Suprapubic skin (tissue), 4 donors: ENCODE data around the gene ATXN7. TPM values are rescaled to one million over a fixed set of nuclear protein-coding genes. Genes with fewer than 3 reads are reported as not detected.

Experiments
- DNase-seq, 2 donors: peaks; one replicate each; pipeline ENCODE4 v3.0.0-alpha.2; 2019; ENCODE audit warnings: low spot score in 2 of 2
- H3K27ac ChIP-seq: fragments of 200-600 bp; sonication (generic); one replicate; pipeline ENCODE4 v1.5.1; 2019
- H3K27me3 ChIP-seq: fragments of 200-600 bp; sonication (generic); one replicate; pipeline ENCODE4 v1.5.1; 2019
- H3K36me3 ChIP-seq: fragments of 200-600 bp; sonication (generic); one replicate; pipeline ENCODE4 v1.5.1; 2019
- H3K4me1 ChIP-seq: fragments of 200-600 bp; sonication (generic); one replicate; pipeline ENCODE4 v1.5.1; 2019
- H3K4me3 ChIP-seq: fragments of 200-600 bp; sonication (generic); one replicate; pipeline ENCODE4 v1.5.1; 2019; ENCODE audit warnings: mild to moderate bottlenecking
- H3K9me3 ChIP-seq: fragments of 200-600 bp; sonication (generic); one replicate; pipeline ENCODE4 v1.5.1; 2019
- EP300 ChIP-seq: sonication (generic); formaldehyde crosslinking; IDR thresholded peaks from one replicate; pipeline ENCODE4 v1.6.1; 2017; ENCODE audit warnings: antibody characterized with exemption
- POLR2A ChIP-seq, 2 donors: fragments of 450-650 bp; IDR thresholded peaks; one replicate each; pipeline ENCODE4 v1.6.1; 2017; ENCODE audit warnings: antibody characterized with exemption in 2 of 2, mild to moderate bottlenecking in 2 of 2, moderate library complexity in 2 of 2
- POLR2AphosphoS5 ChIP-seq, 3 donors: sonication (generic); formaldehyde crosslinking; IDR thresholded peaks; one replicate each; pipeline ENCODE4 v1.6.1; 2017; ENCODE audit warnings: antibody characterized with exemption in 3 of 3
- WGBS: methylation state at CpG from one replicate; pipeline ENCODE4 v1.1.5; 2018; 5-methylcytosine and 5-hydroxymethylcytosine counted together
- total RNA-seq, 4 donors: library from RNA; depleted of rRNA; stranded (reverse); fragments of >200 nt; gene quantifications; one replicate each; pipeline ENCODE4 v1.1.0, GENCODE V29; 2016
- TF ChIP-seq, protein P1 (sequence below), 2 donors: fragments of 200-600 bp in 1 of 2; fragments of 450-650 bp in 1 of 2; sonication (generic) in 1 of 2; IDR thresholded peaks; one replicate each; pipeline ENCODE4 v1.5.1; 2016 to 2019; ENCODE audit warnings: antibody characterized with exemption in 2 of 2, mild to moderate bottlenecking in 1 of 2, moderate library complexity in 1 of 2

ATXN7 gene
- total RNA-seq, 4 donors from 2014 or later, result 22.9 to 101 (median 44.2) TPM

DNA sequence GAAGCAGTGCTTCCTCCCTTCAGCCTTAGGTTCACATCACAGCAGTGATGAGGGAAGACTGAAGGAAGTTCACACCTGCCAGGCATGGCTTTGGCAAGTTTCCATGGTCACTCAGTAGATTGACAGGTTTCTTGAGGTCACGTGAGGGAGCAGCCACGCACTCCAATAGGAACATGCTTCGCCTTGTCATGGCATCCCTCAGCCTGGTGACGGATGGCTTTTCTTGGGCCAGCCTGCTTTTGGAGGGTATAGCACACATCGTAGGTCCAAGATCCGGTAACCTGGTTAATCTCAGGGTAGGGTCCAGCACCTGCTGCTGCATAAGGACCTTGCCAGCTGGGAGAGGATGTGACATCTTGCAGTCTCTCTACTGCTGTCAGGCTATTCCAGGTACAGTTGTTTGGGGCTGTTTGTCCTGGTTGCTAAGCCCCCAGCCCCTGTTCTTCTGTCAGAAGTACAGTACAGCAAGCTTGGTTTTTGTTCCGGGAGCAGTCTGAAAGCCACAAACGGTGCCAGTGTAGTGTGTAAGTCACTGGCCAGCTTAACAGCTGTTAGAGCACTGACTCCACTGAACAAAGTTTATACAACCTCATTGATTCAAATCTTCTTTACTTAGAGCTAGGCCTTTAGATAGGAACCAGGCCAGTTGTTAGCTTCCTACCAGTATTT, 117.3 kb downstream of the ATXN7 start:
- peaks cover 58% of the 10 kb centered on the region for H3K36me3 ChIP-seq
- DNase-seq, result no peak
- H3K4me3 ChIP-seq, result no peak overlapping the region
- peaks cover 36% of the 10 kb centered on the region for H3K4me1 ChIP-seq
- no peaks in the 10 kb centered on the region for H3K9me3 ChIP-seq
- no peaks in the 10 kb centered on the region for H3K27me3 ChIP-seq
- H3K27ac ChIP-seq, result no peak overlapping the region
- WGBS, result 81% methylated on average over 7 of the region's 8 CpGs
- TF ChIP-seq POLR2AphosphoS5 (IDR thresholded peaks at IDR 0.05) (no peak), POLR2A (IDR thresholded peaks at IDR 0.05) (no peak), EP300 (no peak)
- TF ChIP-seq, protein P1, sequence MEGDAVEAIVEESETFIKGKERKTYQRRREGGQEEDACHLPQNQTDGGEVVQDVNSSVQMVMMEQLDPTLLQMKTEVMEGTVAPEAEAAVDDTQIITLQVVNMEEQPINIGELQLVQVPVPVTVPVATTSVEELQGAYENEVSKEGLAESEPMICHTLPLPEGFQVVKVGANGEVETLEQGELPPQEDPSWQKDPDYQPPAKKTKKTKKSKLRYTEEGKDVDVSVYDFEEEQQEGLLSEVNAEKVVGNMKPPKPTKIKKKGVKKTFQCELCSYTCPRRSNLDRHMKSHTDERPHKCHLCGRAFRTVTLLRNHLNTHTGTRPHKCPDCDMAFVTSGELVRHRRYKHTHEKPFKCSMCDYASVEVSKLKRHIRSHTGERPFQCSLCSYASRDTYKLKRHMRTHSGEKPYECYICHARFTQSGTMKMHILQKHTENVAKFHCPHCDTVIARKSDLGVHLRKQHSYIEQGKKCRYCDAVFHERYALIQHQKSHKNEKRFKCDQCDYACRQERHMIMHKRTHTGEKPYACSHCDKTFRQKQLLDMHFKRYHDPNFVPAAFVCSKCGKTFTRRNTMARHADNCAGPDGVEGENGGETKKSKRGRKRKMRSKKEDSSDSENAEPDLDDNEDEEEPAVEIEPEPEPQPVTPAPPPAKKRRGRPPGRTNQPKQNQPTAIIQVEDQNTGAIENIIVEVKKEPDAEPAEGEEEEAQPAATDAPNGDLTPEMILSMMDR (IDR thresholded peaks at IDR 0.05), result no peak

DNA sequence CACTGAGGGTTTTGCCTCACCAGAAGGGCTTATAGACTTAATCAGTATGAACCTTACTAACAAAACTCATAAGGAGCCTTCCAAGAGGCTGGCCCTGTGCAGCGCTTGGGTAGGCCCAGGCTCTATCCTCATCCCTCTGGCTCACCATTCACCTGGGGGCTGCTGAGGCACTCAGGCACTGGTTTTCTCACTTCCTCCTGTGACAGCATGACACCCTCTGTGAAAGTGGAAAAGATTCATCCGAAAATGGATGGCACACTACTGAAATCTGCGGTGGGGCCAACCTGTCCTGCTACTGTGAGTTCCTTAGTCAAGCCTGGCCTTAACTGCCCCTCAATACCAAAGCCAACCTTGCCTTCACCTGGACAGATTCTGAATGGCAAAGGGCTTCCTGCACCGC, 118.3 kb downstream of the ATXN7 start:
- H3K4me3 ChIP-seq, result no peak overlapping the region
- H3K27ac ChIP-seq, result no peak overlapping the region
- no peaks in the 10 kb centered on the region for H3K9me3 ChIP-seq
- no peak for DNase-seq
- WGBS, result 90% methylated on average over 4 of the region's 4 CpGs
- H3K27me3 ChIP-seq, result no peaks in the 10 kb centered on the region
- TF ChIP-seq POLR2A (IDR thresholded peaks at IDR 0.05) (no peak), POLR2AphosphoS5 (IDR thresholded peaks at IDR 0.05) (no peak), EP300 (no peak)
- TF ChIP-seq, protein P1 (IDR thresholded peaks at IDR 0.05), result no peak
- peaks cover 65% of the 10 kb centered on the region for H3K36me3 ChIP-seq
- H3K4me1 ChIP-seq, result peaks cover 26% of the 10 kb centered on the region

DNA sequence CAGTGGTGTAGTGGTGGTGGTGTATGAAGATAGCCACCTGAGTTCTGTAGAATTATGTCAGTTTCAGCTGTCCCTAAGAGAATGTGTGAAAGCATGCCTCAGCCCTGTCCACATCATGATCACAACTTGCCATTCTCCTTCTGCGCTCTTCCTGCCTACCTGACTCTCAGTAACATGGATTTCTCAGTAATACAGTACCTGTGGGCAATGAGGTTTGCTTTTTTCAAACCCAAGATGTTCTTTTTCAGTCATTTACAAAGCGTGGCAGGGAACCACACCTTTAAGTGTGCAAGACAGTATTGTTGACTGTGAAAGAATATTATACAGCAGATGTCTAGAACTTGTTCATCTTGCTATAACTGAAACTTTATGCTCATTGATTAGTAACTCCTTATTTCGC, 120.7 kb downstream of the ATXN7 start:
- Histone ChIP-seq H3K36me3 (peaks cover 87% of the 10 kb centered on the region), H3K9me3 (no peaks in the 10 kb centered on the region), H3K27me3 (no peaks in the 10 kb centered on the region), H3K4me1 (peaks cover 2% of the 10 kb centered on the region), H3K4me3 (no peak overlapping the region), H3K27ac (no peak overlapping the region)
- TF ChIP-seq, protein P1 (IDR thresholded peaks at IDR 0.05), result no peak
- TF ChIP-seq EP300 (no peak), POLR2A (IDR thresholded peaks at IDR 0.05) (no peak), POLR2AphosphoS5 (IDR thresholded peaks at IDR 0.05) (no peak)
- 100% methylated on average over 3 of the region's 3 CpGs for WGBS
- no peak for DNase-seq

DNA sequence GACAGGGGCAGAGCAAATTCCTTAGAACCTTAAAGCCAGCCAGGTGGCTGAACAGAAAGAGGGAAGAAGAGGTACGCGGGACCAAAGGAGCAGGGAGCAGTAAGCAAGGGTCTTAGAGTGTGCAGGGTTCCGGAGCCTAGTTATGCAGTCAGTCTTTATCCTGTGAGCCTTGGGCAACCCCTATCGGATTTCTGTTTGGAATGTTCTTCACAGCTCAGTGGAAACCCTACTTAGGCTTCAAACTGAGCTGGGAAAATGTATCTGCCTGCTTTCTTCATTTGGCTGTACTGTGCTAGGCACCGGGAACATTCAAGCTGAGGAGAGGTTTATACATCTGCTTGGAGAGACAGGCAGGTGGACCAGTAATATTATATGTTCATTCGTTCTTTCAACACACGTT, 122.5 kb downstream of the ATXN7 start:
- no peak for DNase-seq
- Histone ChIP-seq H3K4me3 (no peak overlapping the region), H3K27me3 (no peaks in the 10 kb centered on the region), H3K27ac (no peak overlapping the region), H3K4me1 (no peaks in the 10 kb centered on the region), H3K9me3 (no peaks in the 10 kb centered on the region), H3K36me3 (peaks cover 90% of the 10 kb centered on the region)
- 83% methylated on average over 7 of the region's 7 CpGs for WGBS
- TF ChIP-seq, protein P1 (IDR thresholded peaks at IDR 0.05), result no peak
- no peak for TF ChIP-seq POLR2AphosphoS5 (IDR thresholded peaks at IDR 0.05)
- no peak for TF ChIP-seq EP300
- no peak for TF ChIP-seq POLR2A (IDR thresholded peaks at IDR 0.05)

DNA sequence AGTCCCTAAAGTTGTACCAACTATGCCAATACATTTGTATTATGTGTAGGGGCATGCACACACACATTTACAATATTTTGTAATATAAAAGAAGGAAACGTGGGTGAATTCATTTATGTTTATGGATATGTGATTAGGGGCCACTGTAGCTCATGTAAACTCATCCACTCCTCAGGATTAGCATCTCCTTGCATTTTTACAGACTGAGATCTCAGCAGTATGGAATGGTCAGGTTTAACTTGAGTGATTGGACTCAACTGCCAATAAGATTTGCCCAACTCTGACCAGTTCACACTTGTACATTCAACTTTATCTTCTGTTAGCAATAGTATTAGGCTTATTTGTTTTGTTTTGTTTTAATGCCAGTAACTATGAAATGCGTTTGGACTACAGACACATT, 123.2 kb downstream of the ATXN7 start:
- Histone ChIP-seq H3K27ac (no peak overlapping the region), H3K9me3 (no peaks in the 10 kb centered on the region), H3K27me3 (no peaks in the 10 kb centered on the region), H3K36me3 (peaks cover 90% of the 10 kb centered on the region), H3K4me3 (no peak overlapping the region), H3K4me1 (no peaks in the 10 kb centered on the region)
- 76% methylated on average over 2 of the region's 2 CpGs for WGBS
- DNase-seq, result no peak
- TF ChIP-seq POLR2AphosphoS5 (IDR thresholded peaks at IDR 0.05), result no peak
- TF ChIP-seq, protein P1 (IDR thresholded peaks at IDR 0.05), result no peak
